ENCODE data around the gene TIMM23. TPM values are rescaled to one million over a fixed set of nuclear protein-coding genes. Genes with fewer than 3 reads are reported as not detected.
"Not testable (repeated sequence)": the region's sequence is repeated elsewhere in the genome, so short reads cannot be mapped to it uniquely, and the experiment has no call there.

Gene TIMM23
- total RNA-seq, result 10 to 100 TPM; 18.7 to 34.9 TPM

GRCh38 chr10:45972106-45972812 lies at the start of gene TIMM23:
TSS of gene TIMM23 (plus strand) at chr10:45972489. CDS start at chr10:45972625, 136 bp downstream.
- ATAC-seq (peak; percentile 96), DNase-seq (peak; percentile 79 to 91 (median 82))
- H3K9me3 ChIP-seq; H3K36me3 ChIP-seq (replicated peaks in 1 of 2; ENCODE audit: insufficient read depth in 1 of 2, low read depth in 2 of 2); intact Hi-C loops (cut with DNase I); H3K27me3 ChIP-seq: not testable (repeated sequence)
- Histone ChIP-seq H3K27ac (peak within 1 kb of the TSS; percentile 37 to 80 (median 54)), H3K4me1 (peaks cover 26% of the 10 kb centered on the region), H3K4me3 (peak within 1 kb of the TSS; percentile 70 to 88)
- TF ChIP-seq POLR2A (IDR thresholded peaks at IDR 0.05), result peak in 2 of 3 donors; percentile 69 to 72
- 0 to 1% methylated on average over 47 to 57 of the region's 60 CpGs for WGBS, 2 donors

GRCh38 chr10:45926790-45927189 lies 45.5 kb upstream of the TIMM23 start:
- DNase-seq; intact Hi-C loops (cut with DNase I); H3K4me1 ChIP-seq; H3K36me3 ChIP-seq (replicated peaks in 1 of 2; ENCODE audit: insufficient read depth in 1 of 2, low read depth in 2 of 2); H3K4me3 ChIP-seq; H3K9me3 ChIP-seq; H3K27me3 ChIP-seq; H3K27ac ChIP-seq; ATAC-seq: not testable (repeated sequence)
- WGBS, 2 donors, result 95 to 96% methylated on average over 1 of the region's 1 CpG

- H3K4me1 ChIP-seq; intact Hi-C loops (cut with DNase I); ATAC-seq; H3K4me3 ChIP-seq; DNase-seq; H3K27me3 ChIP-seq; H3K9me3 ChIP-seq; H3K36me3 ChIP-seq (replicated peaks in 1 of 2; ENCODE audit: insufficient read depth in 1 of 2, low read depth in 2 of 2); H3K27ac ChIP-seq: not testable (repeated sequence)
- 57 to 58% methylated on average over 4 of the region's 4 CpGs for WGBS, 2 donors
These were observed 41.0 kb upstream of the TIMM23 start for GRCh38 chr10:45931305-45931704.

- H3K27ac ChIP-seq; intact Hi-C loops (cut with DNase I); ATAC-seq; H3K9me3 ChIP-seq; H3K4me1 ChIP-seq; H3K36me3 ChIP-seq (replicated peaks in 1 of 2; ENCODE audit: insufficient read depth in 1 of 2, low read depth in 2 of 2); DNase-seq; H3K27me3 ChIP-seq; H3K4me3 ChIP-seq: not testable (repeated sequence)
- 90 to 93% methylated on average over 3 of the region's 3 CpGs for WGBS, 2 donors
These were observed 37.5 kb upstream of the TIMM23 start for GRCh38 chr10:45934788-45935187.

GRCh38 chr10:45939176-45939697 lies 33.1 kb upstream of the TIMM23 start:
- H3K9me3 ChIP-seq; intact Hi-C loops (cut with DNase I); H3K36me3 ChIP-seq (replicated peaks in 1 of 2; ENCODE audit: insufficient read depth in 1 of 2, low read depth in 2 of 2); H3K4me3 ChIP-seq; H3K27me3 ChIP-seq; DNase-seq; H3K4me1 ChIP-seq; ATAC-seq: not testable (repeated sequence)
- peak overlapping the region in 1 of 4 donors; percentile 6 for H3K27ac ChIP-seq
- WGBS, 2 donors, result 33 to 41% methylated on average over 2 of the region's 2 CpGs

- WGBS, 2 donors, result no CpG with 5 or more reads among the region's 1 CpG
- H3K27ac ChIP-seq; DNase-seq; intact Hi-C loops (cut with DNase I); H3K9me3 ChIP-seq; H3K27me3 ChIP-seq; H3K4me1 ChIP-seq; ATAC-seq; H3K36me3 ChIP-seq (replicated peaks in 1 of 2; ENCODE audit: insufficient read depth in 1 of 2, low read depth in 2 of 2); H3K4me3 ChIP-seq: not testable (repeated sequence)
These were observed 31.1 kb upstream of the TIMM23 start for GRCh38 chr10:45941196-45941595.

- H3K27ac ChIP-seq; H3K4me1 ChIP-seq; H3K9me3 ChIP-seq; H3K27me3 ChIP-seq; ATAC-seq; intact Hi-C loops (cut with DNase I); H3K4me3 ChIP-seq; DNase-seq; H3K36me3 ChIP-seq (replicated peaks in 1 of 2; ENCODE audit: insufficient read depth in 1 of 2, low read depth in 2 of 2): not testable (repeated sequence)
- WGBS, 2 donors, result 83 to 92% methylated on average over 4 of the region's 4 CpGs
These were observed 26.8 kb upstream of the TIMM23 start for GRCh38 chr10:45945476-45945875.

- peak in 1 of 7 experiments; percentile 7 for TF ChIP-seq CTCF (IDR thresholded peaks at IDR 0.05)
- H3K27ac ChIP-seq; ATAC-seq; DNase-seq; intact Hi-C loops (cut with DNase I); H3K36me3 ChIP-seq (replicated peaks in 1 of 2; ENCODE audit: insufficient read depth in 1 of 2, low read depth in 2 of 2); H3K4me1 ChIP-seq; H3K9me3 ChIP-seq; H3K27me3 ChIP-seq; H3K4me3 ChIP-seq: not testable (repeated sequence)
- 83 to 94% methylated on average over 1 of the region's 1 CpG for WGBS, 2 donors
These were observed 24.9 kb upstream of the TIMM23 start for GRCh38 chr10:45947363-45947762.

- H3K27me3 ChIP-seq; H3K4me3 ChIP-seq; DNase-seq; H3K9me3 ChIP-seq; H3K27ac ChIP-seq; intact Hi-C loops (cut with DNase I); H3K4me1 ChIP-seq; ATAC-seq; H3K36me3 ChIP-seq (replicated peaks in 1 of 2; ENCODE audit: insufficient read depth in 1 of 2, low read depth in 2 of 2): not testable (repeated sequence)
These were observed 23.5 kb upstream of the TIMM23 start for GRCh38 chr10:45948801-45949200.

GRCh38 chr10:45954367-45954766 lies 17.9 kb upstream of the TIMM23 start:
- DNase-seq; H3K36me3 ChIP-seq (replicated peaks in 1 of 2; ENCODE audit: insufficient read depth in 1 of 2, low read depth in 2 of 2); H3K27me3 ChIP-seq; H3K9me3 ChIP-seq; H3K4me1 ChIP-seq; H3K27ac ChIP-seq; intact Hi-C loops (cut with DNase I); ATAC-seq; H3K4me3 ChIP-seq: not testable (repeated sequence)
- WGBS, 2 donors, result 93 to 94% methylated on average over 2 of the region's 4 CpGs

- not testable (repeated sequence) for H3K36me3 ChIP-seq (replicated peaks in 1 of 2; ENCODE audit: insufficient read depth in 1 of 2, low read depth in 2 of 2); H3K27ac ChIP-seq
- WGBS, 2 donors, result 63 to 73% methylated on average over 2 to 4 of the region's 6 CpGs
These were observed 15.7 kb upstream of the TIMM23 start for GRCh38 chr10:45956634-45957033.

More at GRCh38 chr10:45956634-45957033, 15.7 kb upstream of the TIMM23 start:
- DNase-seq; H3K4me1 ChIP-seq; H3K9me3 ChIP-seq; intact Hi-C loops (cut with DNase I); ATAC-seq; H3K27me3 ChIP-seq; H3K4me3 ChIP-seq: not testable (repeated sequence)

All from body of pancreas (tissue), 4 donors.